ENCODE measurements around the gene WTAP. TPM values are rescaled to one million over a fixed set of nuclear protein-coding genes. Genes with fewer than 3 reads are reported as not detected.

WTAP gene
- total and polyA plus RNA-seq, 2 of the 8 experiments (the other 6 are each of a cell fraction or from before 2014, with no cell fraction given) = 32.6 to 120 TPM

DNA sequence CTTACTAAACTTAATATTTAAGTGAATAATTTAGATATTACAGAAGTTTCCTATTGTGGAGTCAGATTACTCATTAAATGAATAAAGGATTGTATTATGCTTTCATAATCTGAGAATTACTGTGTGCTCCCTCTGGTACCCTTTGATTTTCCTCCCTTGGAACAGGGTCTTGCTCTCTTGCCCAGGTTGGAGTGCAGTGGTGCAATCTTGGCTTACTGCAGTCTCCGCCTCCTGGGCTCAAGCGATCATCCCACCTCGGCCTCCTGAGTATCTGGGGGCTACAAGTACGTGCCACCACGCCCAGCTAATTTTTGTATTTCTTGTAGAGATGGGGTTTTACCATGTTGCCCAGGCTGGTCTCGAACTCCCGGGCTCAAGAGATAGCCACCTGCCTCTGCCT is 9.6 kb downstream of the WTAP start:
- H2BK120ac ChIP-seq (replicated peaks; ENCODE audit: low read depth, low read length) = no peak overlapping the region
- H3K79me1 ChIP-seq (ENCODE audit: low read depth, low read length) = no peaks in the 10 kb centered on the region
- H3K9ac ChIP-seq (replicated peaks in 1 of 4; ENCODE audit: extremely low read depth in 1 of 4, low read depth in 3 of 4, low read length in 3 of 4) = no peak overlapping the region
- no peak overlapping the region for H2BK15ac ChIP-seq (ENCODE audit: low read length)
- H2BK12ac ChIP-seq (ENCODE audit: low read depth, low read length) = no peak overlapping the region
- H3K9me3 ChIP-seq (ENCODE audit: insufficient read depth in 2 of 2, low read depth in 1 of 2, low read length in 1 of 2) = no peaks in the 10 kb centered on the region
- H3K18ac ChIP-seq (ENCODE audit: extremely low read depth, low read length) = no peak overlapping the region
- no peak for DNase-seq (ENCODE audit: low read depth in 1 of 2, low spot score in 2 of 2)
- H2BK5ac ChIP-seq (ENCODE audit: low read depth, low read length) = no peak overlapping the region
- WGBS, 2 experiments (ENCODE audit: extremely low coverage in 1 of 2, insufficient coverage in 1 of 2, insufficient read length in 1 of 2, insufficient replicate concordance in 2 of 2, low coverage in 1 of 2, low lambda C conversion rate in 2 of 2, missing lambda C conversion rate in 1 of 2) = 87% methylated on average over 7 of the region's 7 CpGs; no CpG with 5 or more reads in 1 of the 2 experiments
- H2AFZ ChIP-seq (ENCODE audit: low read length) = no peak overlapping the region
- no peak overlapping the region for H4K8ac ChIP-seq (ENCODE audit: extremely low read depth, insufficient read depth, low read length)
- no peak overlapping the region for H3K4me2 ChIP-seq (ENCODE audit: insufficient read depth in 1 of 2, low read depth in 2 of 2, low read length in 2 of 2)
- H4K20me1 ChIP-seq (replicated peaks in 1 of 2; ENCODE audit: control insufficient read depth in 1 of 2, insufficient read depth in 2 of 2, low read length in 2 of 2) = peaks cover 15 to 22% of the 10 kb centered on the region in 2 experiments
- no peak overlapping the region for H4K5ac ChIP-seq (ENCODE audit: insufficient read length, low read depth, low read length)
- POLR2A ChIA-PET (ENCODE audit: partially characterized antibody) = interaction anchor here (0.9 to 4.6 kb wide), 5 partner anchors 9 to 65 kb away, joined by 3 to 43 read pairs (median 5); partner anchors contain the start of genes ACAT2, MRPL18 and WTAP
- no peak overlapping the region for H3K14ac ChIP-seq (ENCODE audit: insufficient read length)
- no peak overlapping the region for H2AK5ac ChIP-seq (ENCODE audit: low read depth, low read length)
- no peak overlapping the region for H4K91ac ChIP-seq (replicated peaks; ENCODE audit: insufficient read length, low read length)
- H3K27me3 ChIP-seq (replicated peaks in 1 of 4; ENCODE audit: control insufficient read depth in 3 of 4, extremely low read depth in 1 of 4, insufficient read depth in 3 of 4, low read length in 3 of 4) = no peaks in the 10 kb centered on the region
- H3K56ac ChIP-seq (replicated peaks; ENCODE audit: insufficient read length, low read depth, low read length) = no peak overlapping the region
- no peaks in the 10 kb centered on the region for H3K23me2 ChIP-seq (ENCODE audit: low read depth, low read length)
- no peak overlapping the region for H3K27ac ChIP-seq (ENCODE audit: low read depth, low read length)
- H3K4ac ChIP-seq (replicated peaks; ENCODE audit: insufficient read length, low read depth, low read length) = no peak overlapping the region
- no peak for FAIRE-seq
- peaks cover 7 to 54% (median 22%) of the 10 kb centered on the region in 4 experiments for H3K36me3 ChIP-seq (ENCODE audit: control insufficient read depth in 2 of 4, insufficient read depth in 4 of 4, low read length in 3 of 4)
- no peak overlapping the region for H2BK20ac ChIP-seq (ENCODE audit: low read length)
- no peak overlapping the region for H3K23ac ChIP-seq (ENCODE audit: insufficient read length)
- peaks cover 37 to 98% of the 10 kb centered on the region in 2 experiments for H3K79me2 ChIP-seq (ENCODE audit: control insufficient read depth in 1 of 2, insufficient read depth in 2 of 2, low read length in 2 of 2)
- peaks cover 0 to 3% (median 0%) of the 10 kb centered on the region in 4 experiments; a peak in 1 of 7 replicates for H3K4me1 ChIP-seq (replicated peaks in 1 of 4; ENCODE audit: control insufficient read depth in 3 of 4, insufficient read depth in 4 of 4, low read length in 3 of 4)
- CTCF ChIA-PET (ENCODE audit: partially characterized antibody) = interaction anchor here (1.2 to 1.6 kb wide), 3 partner anchors 11 to 47 kb away, joined by 3 to 4 read pairs (median 4); no protein-coding TSS in a partner anchor
- no peak overlapping the region for H3K4me3 ChIP-seq (ENCODE audit: extremely low read depth in 1 of 4, insufficient read depth in 2 of 4, low read depth in 3 of 4, low read length in 4 of 4)
- TF ChIP-seq, protein P1, sequence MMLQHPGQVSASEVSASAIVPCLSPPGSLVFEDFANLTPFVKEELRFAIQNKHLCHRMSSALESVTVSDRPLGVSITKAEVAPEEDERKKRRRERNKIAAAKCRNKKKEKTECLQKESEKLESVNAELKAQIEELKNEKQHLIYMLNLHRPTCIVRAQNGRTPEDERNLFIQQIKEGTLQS (IDR thresholded peaks at IDR 0.05; ENCODE audit: insufficient read depth, low read depth, low read length) = no peak
- TF ChIP-seq CREB1 (IDR thresholded peaks at IDR 0.05) = no peak
- TF ChIP-seq TEAD4 (IDR thresholded peaks at IDR 0.05; ENCODE audit: low read depth, low read length) = no peak
- TF ChIP-seq RAD21 (IDR thresholded peaks at IDR 0.05 in 1 of 2, conservative IDR thresholded peaks at IDR 0.05 in 1 of 2; ENCODE audit: low read depth in 2 of 2, low read length in 2 of 2) = no peak
- no peak for TF ChIP-seq SAP30 (IDR thresholded peaks at IDR 0.05; ENCODE audit: insufficient read depth, insufficient replicate concordance, low read length)
- no peak for TF ChIP-seq SUZ12 (IDR thresholded peaks at IDR 0.05; ENCODE audit: low read length)
- no peak for TF ChIP-seq CBX8 (IDR thresholded peaks at IDR 0.05; ENCODE audit: borderline replicate concordance, low read depth, low read length)
- TF ChIP-seq FOSL1 (IDR thresholded peaks at IDR 0.05; ENCODE audit: insufficient read depth, low read depth, low read length) = no peak
- no peak for TF ChIP-seq TCF12 (IDR thresholded peaks at IDR 0.05; ENCODE audit: low read depth, low read length)
- TF ChIP-seq CTBP2 (IDR thresholded peaks at IDR 0.05; ENCODE audit: borderline replicate concordance, insufficient read depth, insufficient read length, low read length) = no peak
- no peak for TF ChIP-seq NANOG (IDR thresholded peaks at IDR 0.05; ENCODE audit: insufficient read depth, low read depth, low read length, poor library complexity, severe bottlenecking)
- TF ChIP-seq JUND (IDR thresholded peaks at IDR 0.05; ENCODE audit: low read length) = no peak
- TF ChIP-seq GABPA (IDR thresholded peaks at IDR 0.05; ENCODE audit: borderline replicate concordance, insufficient read depth, low read length) = no peak
